Measurements from ENCODE around the gene GNG7.

GRCh38 chr19:2478756-2479555 lies 223.5 kb downstream of the GNG7 start:
- no peak for TF ChIP-seq PPARA (CRISPR knock-in tag; IDR thresholded peaks at IDR 0.05; ENCODE audit: borderline replicate concordance)
- no peak for TF ChIP-seq POU6F1 (CRISPR knock-in tag; IDR thresholded peaks at IDR 0.05; ENCODE audit: borderline replicate concordance, low read depth)
- TF ChIP-seq TCF4 (CRISPR knock-in tag; IDR thresholded peaks at IDR 0.05; ENCODE audit: borderline replicate concordance): no peak
- TF ChIP-seq TSHZ2 (CRISPR knock-in tag; IDR thresholded peaks at IDR 0.05): no peak
- no peak for TF ChIP-seq ZFP3 (CRISPR knock-in tag; IDR thresholded peaks at IDR 0.05)
- TF ChIP-seq ARNTL (CRISPR knock-in tag; IDR thresholded peaks at IDR 0.05; ENCODE audit: borderline replicate concordance, low read depth): no peak
- TF ChIP-seq SNAI2 (CRISPR knock-in tag; IDR thresholded peaks at IDR 0.05): no peak
- TF ChIP-seq ISL1 (CRISPR knock-in tag; IDR thresholded peaks at IDR 0.05): no peak
- TF ChIP-seq ZNF8 (CRISPR knock-in tag; IDR thresholded peaks at IDR 0.05): no peak
- TF ChIP-seq CSRNP3 (CRISPR knock-in tag; IDR thresholded peaks at IDR 0.05): no peak
- no peak for TF ChIP-seq CREB5 (CRISPR knock-in tag; IDR thresholded peaks at IDR 0.05; ENCODE audit: low read depth)
- TF ChIP-seq ZNF70 (CRISPR knock-in tag; IDR thresholded peaks at IDR 0.05): no peak
- no peak for TF ChIP-seq GLIS3 (CRISPR knock-in tag; IDR thresholded peaks at IDR 0.05)
